CD4-positive, CD25-positive, alpha-beta regulatory T cell (primary cell): ENCODE results near the gene MTTP. TPM values are rescaled to one million over a fixed set of nuclear protein-coding genes. Genes with fewer than 3 reads are reported as not detected.
"Not testable (repeated sequence)": the region's sequence is repeated elsewhere in the genome, so short reads cannot be mapped to it uniquely, and the experiment has no call there.

Source experiments
- ATAC-seq, 2 donors: fragments of 150-1000 bp; cut with Tn5 transposase; one replicate each; pipeline ENCODE4 v1.10.0; 2021; ENCODE audit warnings: low read depth in 2 of 2, moderate number of reproducible peaks in 2 of 2, moderate library complexity in 1 of 2
- DNase-seq, 3 donors: peaks; one replicate each; pipeline versions ENCODE4 v3.0.0 to v3.0.0-alpha.2; 2012 to 2022; ENCODE audit warnings: mixed read lengths in 1 of 3
- H3K27ac ChIP-seq: one replicate; pipeline ENCODE4 v1.7.0; 2013; ENCODE audit warnings: mild to moderate bottlenecking, low read length; ENCODE audit not compliant: insufficient read depth, poor library complexity, severe bottlenecking
- H3K27me3 ChIP-seq: one replicate; pipeline ENCODE4 v1.7.0; 2013; ENCODE audit warnings: low read length; ENCODE audit not compliant: control insufficient read depth, insufficient read depth
- H3K36me3 ChIP-seq: one replicate; pipeline ENCODE4 v1.7.0; 2013; ENCODE audit warnings: mild to moderate bottlenecking, low read length, moderate library complexity; ENCODE audit not compliant: control insufficient read depth, insufficient read depth
- H3K4me1 ChIP-seq: 2 replicates; pipeline ENCODE4 v1.7.0; 2013; ENCODE audit warnings: mild to moderate bottlenecking, low read length; ENCODE audit not compliant: insufficient read depth, control insufficient read depth, poor library complexity, severe bottlenecking
- H3K4me3 ChIP-seq: one replicate; pipeline ENCODE4 v1.7.0; 2013; ENCODE audit warnings: low read depth, mild to moderate bottlenecking, low read length, moderate library complexity
- H3K9me3 ChIP-seq, 2 experiments: 1 replicate in 1 of 2; 2 replicates in 1 of 2; pipeline ENCODE4 v1.7.0; 2013; ENCODE audit warnings: low read length in 2 of 2, mild to moderate bottlenecking in 1 of 2, moderate library complexity in 1 of 2; ENCODE audit not compliant: control insufficient read depth in 2 of 2
- H3K27ac Mint-ChIP-seq, 3 donors: one replicate each; pipeline ENCODE4 v1.8.0; 2020 to 2022; ENCODE audit warnings: mild to moderate bottlenecking in 3 of 3, mixed read lengths in 3 of 3, moderate library complexity in 2 of 3
- H3K27me3 Mint-ChIP-seq: one replicate; pipeline ENCODE4 v1.8.0; 2022; ENCODE audit warnings: mild to moderate bottlenecking, mixed read lengths
- H3K36me3 Mint-ChIP-seq: one replicate; pipeline ENCODE4 v1.8.0; 2020; ENCODE audit warnings: mixed read lengths
- H3K4me1 Mint-ChIP-seq, 4 donors: one replicate each; pipeline ENCODE4 v1.8.0; 2020 to 2022; ENCODE audit warnings: mixed read lengths in 4 of 4, mild to moderate bottlenecking in 1 of 4
- H3K4me3 Mint-ChIP-seq, 4 donors: one replicate each; pipeline ENCODE4 v1.8.0; 2020 to 2022; ENCODE audit warnings: mild to moderate bottlenecking in 4 of 4, mixed read lengths in 4 of 4, moderate library complexity in 3 of 4
- H3K9me3 Mint-ChIP-seq, 7 donors: one replicate each; pipeline ENCODE4 v1.8.0; 2020 to 2022; ENCODE audit warnings: mixed read lengths in 7 of 7, mild to moderate bottlenecking in 3 of 7, moderate library complexity in 2 of 7
- polyA plus RNA-seq, 4 donors: library from polyadenylated mRNA; unstranded; fragments of 300-500 nt; fragmentation: Illumina TruSeq; gene quantifications; one replicate each; pipeline ENCODE4 v1.2.3, GENCODE V29; 2021
- total RNA-seq: library from RNA; stranded (reverse); gene quantifications from one replicate; pipeline ENCODE4 v1.2.3, GENCODE V29; 2022

The MTTP gene
- total RNA-seq, result not detected
- not detected for polyA plus RNA-seq

DNA sequence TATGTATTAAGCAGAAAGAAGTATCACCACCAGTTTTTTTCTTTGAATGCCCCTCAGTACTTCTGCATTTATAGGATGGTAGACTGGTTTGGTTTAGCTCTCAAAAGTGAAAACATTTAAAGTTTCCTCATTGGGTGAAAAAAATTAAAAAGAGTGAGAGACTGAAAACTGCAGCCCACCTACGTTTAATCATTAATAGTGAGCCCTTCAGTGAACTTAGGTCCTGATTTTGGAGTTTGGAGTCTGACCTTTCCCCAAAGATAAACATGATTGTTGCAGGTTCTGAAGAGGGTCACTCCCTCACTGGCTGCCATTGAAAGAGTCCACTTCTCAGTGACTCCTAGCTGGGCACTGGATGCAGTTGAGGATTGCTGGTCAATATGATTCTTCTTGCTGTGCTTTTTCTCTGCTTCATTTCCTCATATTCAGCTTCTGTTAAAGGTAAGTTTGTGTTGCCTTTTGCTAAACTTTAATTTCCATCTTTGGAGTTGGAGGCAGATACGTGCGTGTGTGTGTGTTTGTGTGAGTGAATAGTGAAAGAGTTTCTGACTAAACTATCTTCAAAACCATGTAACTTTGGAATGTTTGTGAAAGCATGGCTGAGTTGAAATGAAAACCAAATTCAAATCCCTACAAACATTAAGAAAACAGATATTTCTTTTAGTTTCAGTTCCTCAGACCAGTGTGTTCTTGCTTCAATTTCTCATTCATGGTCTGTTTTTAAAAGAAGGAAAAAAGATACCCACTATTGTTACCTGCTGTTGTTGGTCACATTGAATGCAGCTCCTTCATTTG, at the start of gene MTTP:
MTTP (plus strand) TSS at position 295 of the 795 bp plus-strand sequence; CDS start at position 381, 86 bp downstream.
- no peaks in the 10 kb centered on the region for H3K4me1 ChIP-seq
- no peak within 1 kb of the TSS for H3K27ac ChIP-seq
- peaks cover 39% of the 10 kb centered on the region for H3K27me3 ChIP-seq
- DNase-seq (no peak), ATAC-seq (no peak)
- Mint-ChIP-seq H3K4me3 (no peak within 1 kb of the TSS), H3K9me3 (peaks cover 0 to 3% (median 0%) of the 10 kb centered on the region in 7 donors), H3K27me3 (peaks cover 57% of the 10 kb centered on the region), H3K36me3 (no peaks in the 10 kb centered on the region), H3K27ac (peak within 1 kb of the TSS in 1 of 3 donors; percentile 61), H3K4me1 (no peaks in the 10 kb centered on the region)
- no peaks in the 10 kb centered on the region for H3K9me3 ChIP-seq
- H3K4me3 ChIP-seq, result no peak within 1 kb of the TSS
- no peaks in the 10 kb centered on the region for H3K36me3 ChIP-seq

DNA sequence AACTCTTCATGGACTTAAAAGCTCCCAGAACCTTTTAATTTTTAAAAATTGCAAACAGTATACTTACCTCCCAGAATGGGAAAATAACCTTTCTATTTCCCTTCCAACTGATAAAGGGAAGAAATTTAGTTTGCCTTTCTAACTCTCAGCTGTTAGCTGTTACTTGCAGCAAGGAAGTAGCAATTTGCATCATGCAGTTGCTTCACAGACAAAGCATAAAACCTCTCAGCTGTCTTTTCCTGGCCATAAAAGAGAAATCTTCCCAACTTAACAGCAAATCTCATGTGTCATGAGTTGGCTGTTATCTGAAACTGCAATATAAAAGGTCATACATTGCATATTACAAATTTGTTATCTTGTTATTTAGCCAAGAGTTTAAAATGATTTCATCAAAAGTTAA, 45.4 kb upstream of the MTTP start:
- Mint-ChIP-seq H3K4me3 (no peak overlapping the region), H3K4me1 (no peaks in the 10 kb centered on the region), H3K27ac (no peak overlapping the region), H3K9me3 (peaks cover 0 to 4% (median 0%) of the 10 kb centered on the region in 7 donors), H3K36me3 (no peaks in the 10 kb centered on the region), H3K27me3 (peaks cover 41% of the 10 kb centered on the region)
- no peaks in the 10 kb centered on the region for H3K4me1 ChIP-seq
- no peak overlapping the region for H3K4me3 ChIP-seq
- H3K27me3 ChIP-seq, result peaks cover 15% of the 10 kb centered on the region
- H3K36me3 ChIP-seq, result no peaks in the 10 kb centered on the region
- no peak overlapping the region for H3K27ac ChIP-seq
- no peaks in the 10 kb centered on the region for H3K9me3 ChIP-seq
- DNase-seq (no peak), ATAC-seq (no peak)

DNA sequence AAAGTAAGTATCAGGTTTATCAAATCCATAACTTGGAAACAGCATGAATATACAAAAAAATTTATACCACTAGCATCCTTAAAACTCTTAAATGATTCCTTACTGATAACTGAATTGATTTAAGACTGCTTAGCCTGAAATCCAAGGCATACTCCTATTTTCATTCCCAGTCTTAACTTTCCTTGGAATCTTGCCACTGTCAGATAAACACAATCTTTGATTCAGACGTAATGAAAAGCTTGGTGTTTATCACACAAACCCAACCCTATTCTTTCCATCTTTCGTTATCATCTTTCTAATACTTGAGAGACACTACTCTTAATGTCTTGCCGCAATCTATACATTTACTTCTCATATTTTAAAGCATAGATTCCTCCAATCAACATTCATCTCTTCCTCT, 44.7 kb upstream of the MTTP start:
- peaks cover 34% of the 10 kb centered on the region for H3K27me3 Mint-ChIP-seq
- H3K27ac Mint-ChIP-seq, result no peak overlapping the region
- ATAC-seq, result no peak

GRCh38 chr4:99534699-99535098, 39.9 kb upstream of the MTTP start:
- not testable (repeated sequence) for H3K27me3 Mint-ChIP-seq, H3K36me3 Mint-ChIP-seq, H3K4me3 ChIP-seq, H3K27ac ChIP-seq, H3K9me3 ChIP-seq, H3K4me1 ChIP-seq, H3K27me3 ChIP-seq, ATAC-seq, H3K4me3 Mint-ChIP-seq, H3K4me1 Mint-ChIP-seq, H3K36me3 ChIP-seq, H3K27ac Mint-ChIP-seq, H3K9me3 Mint-ChIP-seq, DNase-seq

More for the DNA sequence above, 44.7 kb upstream of the MTTP start:
- no peak for DNase-seq
- H3K4me3 Mint-ChIP-seq, result no peak overlapping the region
- Histone ChIP-seq H3K4me1 (no peaks in the 10 kb centered on the region), H3K36me3 (no peaks in the 10 kb centered on the region), H3K27me3 (peaks cover 15% of the 10 kb centered on the region), H3K4me3 (no peak overlapping the region), H3K9me3 (no peaks in the 10 kb centered on the region), H3K27ac (no peak overlapping the region)
- no peaks in the 10 kb centered on the region for H3K4me1 Mint-ChIP-seq
- H3K9me3 Mint-ChIP-seq, result peaks cover 0 to 4% (median 0%) of the 10 kb centered on the region in 7 donors
- H3K36me3 Mint-ChIP-seq, result no peaks in the 10 kb centered on the region

DNA sequence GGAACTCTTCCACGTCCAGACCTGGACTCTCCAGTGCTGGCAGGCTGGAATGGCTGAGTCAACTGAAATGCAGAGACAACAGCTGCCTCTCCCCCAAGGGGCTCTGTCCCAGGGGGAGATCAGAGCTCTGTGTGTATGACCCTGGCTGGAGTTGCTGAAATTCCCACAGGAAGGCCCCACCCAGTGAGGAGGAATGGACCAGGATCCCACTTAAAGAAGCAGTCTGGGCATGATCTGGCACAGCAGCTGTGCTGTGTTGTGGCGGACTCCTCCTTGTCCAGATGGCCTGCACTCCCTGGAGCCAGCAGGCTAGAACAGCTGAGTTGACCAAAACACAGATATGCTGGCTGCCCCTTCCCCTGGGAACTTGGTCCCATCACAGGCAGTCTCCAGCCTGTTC, 38.4 kb upstream of the MTTP start:
- Mint-ChIP-seq H3K4me1 (no peaks in the 10 kb centered on the region), H3K27ac (no peak overlapping the region), H3K36me3 (no peaks in the 10 kb centered on the region), H3K9me3 (peaks cover 0 to 2% (median 0%) of the 10 kb centered on the region in 7 donors), H3K4me3 (no peak overlapping the region), H3K27me3 (peaks cover 3% of the 10 kb centered on the region)
- no peaks in the 10 kb centered on the region for H3K4me1 ChIP-seq
- peaks cover 5% of the 10 kb centered on the region for H3K27me3 ChIP-seq
- no peak overlapping the region for H3K27ac ChIP-seq
- DNase-seq (no peak), ATAC-seq (no peak)
- no peaks in the 10 kb centered on the region for H3K9me3 ChIP-seq
- no peak overlapping the region for H3K4me3 ChIP-seq
- no peaks in the 10 kb centered on the region for H3K36me3 ChIP-seq

GRCh38 chr4:99536848-99537247, 37.8 kb upstream of the MTTP start:
- no peak overlapping the region for H3K4me3 ChIP-seq
- peaks cover 5% of the 10 kb centered on the region for H3K27me3 ChIP-seq
- H3K4me1 ChIP-seq, result no peaks in the 10 kb centered on the region
- no peaks in the 10 kb centered on the region for H3K9me3 ChIP-seq
- Mint-ChIP-seq H3K27me3 (no peaks in the 10 kb centered on the region), H3K36me3 (no peaks in the 10 kb centered on the region), H3K4me1 (no peaks in the 10 kb centered on the region), H3K9me3 (peaks cover 0 to 2% (median 0%) of the 10 kb centered on the region in 7 donors), H3K27ac (no peak overlapping the region), H3K4me3 (no peak overlapping the region)
- no peaks in the 10 kb centered on the region for H3K36me3 ChIP-seq
- no peak overlapping the region for H3K27ac ChIP-seq
- DNase-seq (no peak), ATAC-seq (no peak)

GRCh38 chr4:99537674-99538073, 37.0 kb upstream of the MTTP start:
- no peaks in the 10 kb centered on the region for H3K36me3 ChIP-seq

More at GRCh38 chr4:99537674-99538073, 37.0 kb upstream of the MTTP start:
- no peaks in the 10 kb centered on the region for H3K27me3 Mint-ChIP-seq
- ATAC-seq (no peak), DNase-seq (no peak)
- Histone ChIP-seq H3K4me1 (no peaks in the 10 kb centered on the region), H3K27me3 (no peaks in the 10 kb centered on the region), H3K27ac (no peak overlapping the region), H3K9me3 (no peaks in the 10 kb centered on the region), H3K4me3 (no peak overlapping the region)
- H3K36me3 Mint-ChIP-seq, result no peaks in the 10 kb centered on the region
- no peaks in the 10 kb centered on the region for H3K4me1 Mint-ChIP-seq
- H3K9me3 Mint-ChIP-seq, result peaks cover 0 to 2% (median 0%) of the 10 kb centered on the region in 7 donors
- no peak overlapping the region for H3K27ac Mint-ChIP-seq
- no peak overlapping the region for H3K4me3 Mint-ChIP-seq
